CD14-positive monocyte (primary cell): ENCODE data around the gene MAP3K1. TPM values are rescaled to one million over a fixed set of nuclear protein-coding genes. Genes with fewer than 3 reads are reported as not detected.
A peak's percentile ranks its signal among the peaks of the same experiment; 100 is the strongest.

ENCODE experiments used
- DNase-seq, 3 donors: peaks; one replicate each; pipeline ENCODE4 v3.0.0-alpha.2; 2011 to 2022
- H2AFZ ChIP-seq: 2 replicates; pipeline ENCODE4 v1.6.0; 2012; ENCODE audit warnings: mild to moderate bottlenecking, low read depth, low read length, inconsistent platforms; ENCODE audit not compliant: insufficient read depth, poor library complexity, severe bottlenecking
- H3K27ac ChIP-seq, 2 donors: 1 replicate in 1 of 2; 2 replicates in 1 of 2; pipeline ENCODE4 v1.5.1; 2012 to 2013; ENCODE audit warnings: low read length in 2 of 2, control low read depth in 1 of 2, inconsistent platforms in 1 of 2, low read depth in 1 of 2, mild to moderate bottlenecking in 1 of 2
- H3K27me3 ChIP-seq, 2 donors: one replicate each; pipeline versions ENCODE4 v1.6.0 to v1.6.1; 2011 to 2013; ENCODE audit warnings: low read length in 2 of 2; ENCODE audit not compliant: control insufficient read depth in 2 of 2, insufficient read depth in 2 of 2
- H3K36me3 ChIP-seq, 2 donors: replicated peaks in 1 of 2; 1 replicate in 1 of 2; 2 replicates in 1 of 2; pipeline versions ENCODE4 v1.5.1 to v1.6.1; 2012 to 2013; ENCODE audit warnings: low read length in 2 of 2, control low read depth in 1 of 2, inconsistent platforms in 1 of 2, mild to moderate bottlenecking in 1 of 2; ENCODE audit not compliant: insufficient read depth in 2 of 2, control insufficient read depth in 1 of 2
- H3K4me1 ChIP-seq, 2 donors: 1 replicate in 1 of 2; 2 replicates in 1 of 2; pipeline versions ENCODE4 v1.5.1 to v1.6.1; 2012 to 2013; ENCODE audit warnings: low read length in 2 of 2, control low read depth in 1 of 2, inconsistent platforms in 1 of 2, mild to moderate bottlenecking in 1 of 2, moderate library complexity in 1 of 2; ENCODE audit not compliant: insufficient read depth in 2 of 2, control insufficient read depth in 1 of 2
- H3K4me2 ChIP-seq: replicated peaks from 2 replicates; pipeline ENCODE3; 2012; ENCODE audit warnings: low read length, moderate library complexity, mild to moderate bottlenecking; ENCODE audit not compliant: poor library complexity, severe bottlenecking; ENCODE audit errors: extremely low read depth
- H3K4me3 ChIP-seq, 3 experiments: fragments of 200-600 bp in 1 of 3; sonication (generic) in 1 of 3; replicated peaks in 1 of 3; 1 replicate in 2 of 3; 2 replicates in 1 of 3; pipeline ENCODE4 v1.5.1; 2011 to 2013; ENCODE audit warnings: low read length in 3 of 3, mild to moderate bottlenecking in 3 of 3, control low read depth in 2 of 3, low read depth in 2 of 3, inconsistent platforms in 1 of 3, moderate library complexity in 1 of 3
- H3K79me2 ChIP-seq: 2 replicates; pipeline ENCODE4 v1.6.0; 2012; ENCODE audit warnings: mild to moderate bottlenecking, control low read depth, inconsistent platforms, low read length, moderate library complexity; ENCODE audit not compliant: insufficient read depth
- H3K9ac ChIP-seq: 2 replicates; pipeline ENCODE4 v1.6.0; 2017; ENCODE audit warnings: low read length, mild to moderate bottlenecking; ENCODE audit not compliant: insufficient read depth, poor library complexity, severe bottlenecking
- H3K9me3 ChIP-seq, 2 donors: replicated peaks in 1 of 2; 1 replicate in 1 of 2; 2 replicates in 1 of 2; pipeline versions ENCODE4 v1.5.1 to v1.6.1; 2012 to 2013; ENCODE audit warnings: low read length in 2 of 2, control low read depth in 1 of 2; ENCODE audit not compliant: control insufficient read depth in 1 of 2, insufficient read depth in 1 of 2
- H4K20me1 ChIP-seq: 2 replicates; pipeline ENCODE4 v1.6.0; 2012; ENCODE audit warnings: mild to moderate bottlenecking, low read length, control low read depth, moderate library complexity; ENCODE audit not compliant: insufficient read depth
- H3K27ac Mint-ChIP-seq, 7 donors: one replicate each; pipeline ENCODE4 v1.8.0; 2020; ENCODE audit warnings: mild to moderate bottlenecking in 7 of 7, mixed read lengths in 7 of 7, moderate library complexity in 6 of 7, inconsistent platforms in 2 of 7
- H3K27me3 Mint-ChIP-seq, 3 donors: one replicate each; pipeline ENCODE4 v1.8.0; 2021 to 2022; ENCODE audit warnings: low read depth in 3 of 3, mild to moderate bottlenecking in 3 of 3, mixed read lengths in 3 of 3, moderate library complexity in 3 of 3, inconsistent platforms in 1 of 3
- H3K36me3 Mint-ChIP-seq, 2 donors: one replicate each; pipeline ENCODE4 v1.8.0; 2020; ENCODE audit warnings: mixed read lengths in 2 of 2, inconsistent platforms in 1 of 2, mild to moderate bottlenecking in 1 of 2
- H3K4me1 Mint-ChIP-seq: one replicate; pipeline ENCODE4 v1.8.0; 2020; ENCODE audit warnings: mild to moderate bottlenecking, mixed read lengths
- H3K4me3 Mint-ChIP-seq, 2 donors: one replicate each; pipeline ENCODE4 v1.8.0; 2020; ENCODE audit warnings: mild to moderate bottlenecking in 2 of 2, mixed read lengths in 2 of 2, moderate library complexity in 1 of 2
- H3K9me3 Mint-ChIP-seq, 7 donors: one replicate each; pipeline ENCODE4 v1.8.0; 2020 to 2022; ENCODE audit warnings: mixed read lengths in 7 of 7, mild to moderate bottlenecking in 6 of 7, moderate library complexity in 6 of 7, inconsistent platforms in 2 of 7
- WGBS: methylation state at CpG from one replicate; pipeline ENCODE4 v1.1.5; 2013; ENCODE audit warnings: missing lambda C conversion rate; ENCODE audit not compliant: insufficient coverage; 5-methylcytosine and 5-hydroxymethylcytosine counted together
- intact Hi-C, 2 donors: fragments of 100-400 bp; cut with micrococcal nuclease; formaldehyde crosslinking; loops; one replicate each; pipeline versions ENCODE4 v1.15.0 to v1.15.1; 2023
- polyA plus RNA-seq, 3 donors: library from polyadenylated mRNA; depleted of rRNA in 1 of 3; unstranded in 2 of 3; stranded (reverse) in 1 of 3; fragments of 300-500 nt in 2 of 3; fragments of >200 nt in 1 of 3; fragmentation: Illumina TruSeq in 2 of 3; gene quantifications; 1 replicate in 2 of 3; 2 replicates in 1 of 3; pipeline ENCODE4 v1.2.3, GENCODE V29; 2012 to 2021
- TF ChIP-seq, protein P1 (sequence below): fragments of 200-600 bp; IDR thresholded peaks from one replicate; pipeline ENCODE4 v1.8.0; 2022; ENCODE audit warnings: antibody characterized with exemption, mild to moderate bottlenecking

Gene MAP3K1
- polyA plus RNA-seq, 3 donors = 44.7 to 62.1 (median 45.6) TPM

DNA sequence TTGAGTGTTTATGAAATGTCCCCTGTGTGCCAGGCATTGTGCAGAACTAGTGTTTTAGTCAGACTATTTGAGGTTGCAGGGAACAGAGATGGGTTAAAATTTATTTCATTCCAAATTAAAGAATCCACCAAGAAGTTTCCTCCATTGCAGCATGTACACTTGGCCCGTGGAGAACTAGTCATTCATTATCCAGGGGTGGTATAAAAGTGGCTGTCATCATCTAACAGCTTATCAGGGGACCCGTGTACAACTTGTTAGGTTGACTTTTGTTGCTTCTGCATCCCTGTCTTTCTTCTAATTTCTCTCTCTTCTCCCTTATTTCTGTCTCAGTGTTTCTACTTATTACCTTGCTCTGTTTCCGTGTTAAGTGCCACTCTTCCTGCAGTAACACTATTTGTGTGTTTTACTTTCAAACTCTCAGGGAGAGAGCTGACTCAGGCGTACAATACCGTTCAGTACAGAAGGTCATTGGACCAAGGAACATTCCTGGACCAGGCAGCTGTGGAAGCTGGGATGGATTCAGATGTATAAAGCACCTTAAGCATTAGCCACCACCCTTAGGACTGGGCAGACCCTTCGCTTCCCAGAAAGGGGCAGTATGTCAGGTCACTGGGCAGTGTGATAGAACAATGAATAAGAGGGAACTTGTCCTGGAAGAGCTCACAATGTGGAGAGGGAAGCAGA is 36.1 kb downstream of the MAP3K1 start:
- H2AFZ ChIP-seq = no peak overlapping the region
- H3K9me3 ChIP-seq = no peaks in the 10 kb centered on the region
- peak overlapping the region; percentile 38 for H3K4me2 ChIP-seq
- H3K4me3 ChIP-seq = no peak overlapping the region
- Mint-ChIP-seq H3K9me3 (peaks cover 0 to 3% (median 0%) of the 10 kb centered on the region in 7 donors), H3K27me3 (no peaks in the 10 kb centered on the region), H3K4me1 (peaks cover 80% of the 10 kb centered on the region), H3K36me3 (peaks cover 3 to 10% of the 10 kb centered on the region in 2 donors), H3K4me3 (no peak overlapping the region), H3K27ac (peak overlapping the region in 6 of 7 donors; percentile 47 to 90 (median 74))
- H3K79me2 ChIP-seq = peaks cover 100% of the 10 kb centered on the region
- TF ChIP-seq, protein P1, sequence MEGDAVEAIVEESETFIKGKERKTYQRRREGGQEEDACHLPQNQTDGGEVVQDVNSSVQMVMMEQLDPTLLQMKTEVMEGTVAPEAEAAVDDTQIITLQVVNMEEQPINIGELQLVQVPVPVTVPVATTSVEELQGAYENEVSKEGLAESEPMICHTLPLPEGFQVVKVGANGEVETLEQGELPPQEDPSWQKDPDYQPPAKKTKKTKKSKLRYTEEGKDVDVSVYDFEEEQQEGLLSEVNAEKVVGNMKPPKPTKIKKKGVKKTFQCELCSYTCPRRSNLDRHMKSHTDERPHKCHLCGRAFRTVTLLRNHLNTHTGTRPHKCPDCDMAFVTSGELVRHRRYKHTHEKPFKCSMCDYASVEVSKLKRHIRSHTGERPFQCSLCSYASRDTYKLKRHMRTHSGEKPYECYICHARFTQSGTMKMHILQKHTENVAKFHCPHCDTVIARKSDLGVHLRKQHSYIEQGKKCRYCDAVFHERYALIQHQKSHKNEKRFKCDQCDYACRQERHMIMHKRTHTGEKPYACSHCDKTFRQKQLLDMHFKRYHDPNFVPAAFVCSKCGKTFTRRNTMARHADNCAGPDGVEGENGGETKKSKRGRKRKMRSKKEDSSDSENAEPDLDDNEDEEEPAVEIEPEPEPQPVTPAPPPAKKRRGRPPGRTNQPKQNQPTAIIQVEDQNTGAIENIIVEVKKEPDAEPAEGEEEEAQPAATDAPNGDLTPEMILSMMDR = no peak
- intact Hi-C loops = no loop called here
- H3K4me1 ChIP-seq = peaks cover 60 to 73% of the 10 kb centered on the region in 2 donors
- H4K20me1 ChIP-seq = peaks cover 100% of the 10 kb centered on the region
- 88% methylated on average over 4 of the region's 6 CpGs for WGBS
- no peak overlapping the region for H3K9ac ChIP-seq
- no peaks in the 10 kb centered on the region for H3K27me3 ChIP-seq
- H3K36me3 ChIP-seq = peaks cover 0 to 7% of the 10 kb centered on the region in 2 donors
- DNase-seq = no peak
- H3K27ac ChIP-seq = peak overlapping the region in 1 of 2 donors; percentile 74

DNA sequence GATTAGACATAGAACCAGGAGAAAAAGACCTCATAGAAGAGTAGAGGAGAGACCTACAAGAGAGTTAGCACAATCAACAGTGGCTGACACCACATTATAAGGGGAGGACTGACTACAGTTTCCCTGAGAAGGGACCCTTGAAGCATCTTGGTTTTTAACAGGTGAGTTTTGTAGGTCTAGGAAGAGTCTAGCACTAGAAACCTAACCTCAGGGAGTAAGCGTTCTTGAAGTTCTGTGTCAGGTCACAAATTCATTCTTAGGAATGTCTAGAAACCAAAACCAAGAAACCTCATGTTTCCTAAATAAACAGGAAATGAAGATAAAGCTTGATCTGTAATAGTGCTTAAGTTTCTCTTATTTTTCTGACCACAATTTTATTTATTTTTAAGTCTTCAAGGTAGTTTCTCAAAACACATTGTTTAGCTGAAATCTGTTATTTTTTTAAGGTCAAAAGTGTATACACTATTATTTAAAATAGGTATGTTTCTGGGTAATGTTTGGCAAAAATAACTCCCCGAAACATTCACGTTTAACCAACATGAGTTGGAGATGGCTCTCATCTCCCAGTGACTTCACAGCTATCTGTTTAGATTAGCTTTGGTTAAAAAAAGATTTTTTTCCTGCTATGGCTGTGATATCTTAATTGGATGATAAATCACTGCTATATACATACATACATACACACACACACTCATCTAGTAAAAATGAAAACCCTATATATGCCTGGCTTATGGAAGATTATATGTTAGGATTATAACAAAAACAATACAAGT is 37.1 kb downstream of the MAP3K1 start:
- Histone ChIP-seq H4K20me1 (peaks cover 100% of the 10 kb centered on the region), H3K4me1 (peaks cover 61 to 78% of the 10 kb centered on the region in 2 donors), H3K9ac (no peak overlapping the region), H2AFZ (no peak overlapping the region), H3K4me2 (peak overlapping the region; percentile 38), H3K9me3 (no peaks in the 10 kb centered on the region), H3K36me3 (peaks cover 2 to 8% of the 10 kb centered on the region in 2 donors), H3K79me2 (peaks cover 100% of the 10 kb centered on the region), H3K27me3 (no peaks in the 10 kb centered on the region), H3K27ac (peak overlapping the region in 1 of 2 donors; percentile 74), H3K4me3 (no peak overlapping the region)
- H3K9me3 Mint-ChIP-seq = peaks cover 0 to 3% (median 0%) of the 10 kb centered on the region in 7 donors
- H3K27ac Mint-ChIP-seq = peak overlapping the region; percentile 21 to 87 (median 75)
- DNase-seq = no peak
- WGBS = no CpG with 5 or more reads among the region's 3 CpGs
- no peaks in the 10 kb centered on the region for H3K27me3 Mint-ChIP-seq
- intact Hi-C loops = no loop called here
- peaks cover 81% of the 10 kb centered on the region for H3K4me1 Mint-ChIP-seq
- TF ChIP-seq, protein P1 = no peak
- peak overlapping the region in 1 of 2 donors; percentile 48 for H3K4me3 Mint-ChIP-seq
- peaks cover 6 to 11% of the 10 kb centered on the region in 2 donors for H3K36me3 Mint-ChIP-seq
